ENCODE measurements around the gene ATN1. TPM values are rescaled to one million over a fixed set of nuclear protein-coding genes. Genes with fewer than 3 reads are reported as not detected.

ATN1 gene
- total and polyA plus RNA-seq, 4 donors = 3.6 to 12.6 (median 7.9) TPM

DNA sequence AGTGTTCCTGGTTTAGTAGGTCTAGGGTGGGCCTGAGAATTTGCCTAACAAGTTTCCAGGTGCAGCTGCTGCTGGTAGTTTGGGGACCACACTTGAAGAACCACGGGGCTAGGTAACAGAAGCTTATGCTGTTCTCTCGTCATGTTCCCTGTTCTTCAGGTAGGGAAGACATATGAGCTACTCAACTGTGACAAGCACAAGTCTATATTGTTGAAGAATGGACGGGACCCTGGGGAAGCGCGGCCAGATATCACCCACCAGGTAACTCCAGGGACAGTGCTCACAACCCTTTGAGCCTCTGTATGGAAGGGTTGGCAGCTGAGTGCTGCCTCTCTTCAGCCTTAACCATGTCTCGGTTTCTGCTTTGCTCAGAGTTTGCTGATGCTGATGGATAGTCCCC lies 46.4 kb downstream of the ATN1 start (continued):
- TF ChIP-seq JUND (IDR thresholded peaks at IDR 0.05) (no peak), EGR1 (IDR thresholded peaks at IDR 0.05; ENCODE audit: low read depth in 2 of 2) (no peak), NR2F2 (IDR thresholded peaks at IDR 0.05) (no peak), SP1 (IDR thresholded peaks at IDR 0.05) (no peak), HNF4A (conservative IDR thresholded peaks at IDR 0.05) (no peak), TAF1 (conservative IDR thresholded peaks at IDR 0.05) (no peak), FOXA1 (IDR thresholded peaks at IDR 0.05) (no peak), YY1 (IDR thresholded peaks at IDR 0.05) (no peak)
- TF ChIP-seq, protein P1, sequence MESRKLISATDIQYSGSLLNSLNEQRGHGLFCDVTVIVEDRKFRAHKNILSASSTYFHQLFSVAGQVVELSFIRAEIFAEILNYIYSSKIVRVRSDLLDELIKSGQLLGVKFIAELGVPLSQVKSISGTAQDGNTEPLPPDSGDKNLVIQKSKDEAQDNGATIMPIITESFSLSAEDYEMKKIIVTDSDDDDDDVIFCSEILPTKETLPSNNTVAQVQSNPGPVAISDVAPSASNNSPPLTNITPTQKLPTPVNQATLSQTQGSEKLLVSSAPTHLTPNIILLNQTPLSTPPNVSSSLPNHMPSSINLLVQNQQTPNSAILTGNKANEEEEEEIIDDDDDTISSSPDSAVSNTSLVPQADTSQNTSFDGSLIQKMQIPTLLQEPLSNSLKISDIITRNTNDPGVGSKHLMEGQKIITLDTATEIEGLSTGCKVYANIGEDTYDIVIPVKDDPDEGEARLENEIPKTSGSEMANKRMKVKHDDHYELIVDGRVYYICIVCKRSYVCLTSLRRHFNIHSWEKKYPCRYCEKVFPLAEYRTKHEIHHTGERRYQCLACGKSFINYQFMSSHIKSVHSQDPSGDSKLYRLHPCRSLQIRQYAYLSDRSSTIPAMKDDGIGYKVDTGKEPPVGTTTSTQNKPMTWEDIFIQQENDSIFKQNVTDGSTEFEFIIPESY (IDR thresholded peaks at IDR 0.05) = no peak

DNA sequence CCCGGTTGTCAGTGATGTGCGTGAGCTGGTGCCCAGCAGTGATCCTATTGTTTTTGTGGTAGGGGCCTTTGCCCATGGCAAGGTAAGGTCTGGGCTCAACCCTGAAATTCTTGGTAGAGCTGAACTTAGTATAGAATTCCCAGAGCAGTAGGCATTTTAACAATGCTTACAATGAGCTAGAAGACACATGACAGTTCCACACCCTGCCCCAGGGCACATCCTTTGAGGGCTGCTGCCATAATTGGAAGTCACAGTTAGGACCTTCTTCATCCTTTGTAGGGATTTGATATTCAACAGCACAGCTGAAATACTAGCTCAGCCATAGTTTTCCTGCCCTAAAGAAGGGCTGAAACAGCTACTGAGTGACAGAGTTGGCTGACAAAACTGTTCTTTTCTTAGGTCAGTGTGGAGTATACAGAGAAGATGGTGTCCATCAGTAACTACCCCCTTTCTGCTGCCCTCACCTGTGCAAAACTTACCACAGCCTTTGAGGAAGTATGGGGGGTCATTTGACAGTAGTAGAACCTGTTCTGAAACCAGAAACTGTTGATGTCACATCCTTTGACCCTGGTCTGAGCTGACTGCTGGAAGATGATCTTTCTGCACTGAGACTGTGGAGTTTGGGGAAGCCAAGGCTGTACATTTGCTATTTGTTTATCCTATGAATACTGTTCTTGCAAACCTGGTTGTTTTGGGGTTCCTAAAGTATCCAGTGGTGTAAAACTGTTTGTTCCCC lies 47.7 kb downstream of the ATN1 start:
- H3K9ac ChIP-seq (ENCODE audit: low read depth in 1 of 2, low read length in 2 of 2) = no peak overlapping the region
- peaks cover 2 to 56% (median 54%) of the 10 kb centered on the region in 4 donors for H3K36me3 ChIP-seq (ENCODE audit: control insufficient read depth in 4 of 4, insufficient read depth in 3 of 4, low read depth in 1 of 4, low read length in 3 of 4)
- H3K27ac ChIP-seq (ENCODE audit: low read depth in 1 of 2, low read length in 2 of 2) = no peak overlapping the region
- H3K4me1 ChIP-seq (ENCODE audit: control insufficient read depth in 4 of 4, insufficient read depth in 4 of 4, low read length in 3 of 4) = peaks cover 0 to 9% (median 7%) of the 10 kb centered on the region in 4 donors
- no peak for DNase-seq (ENCODE audit: low spot score)
- TF ChIP-seq, protein P2, sequence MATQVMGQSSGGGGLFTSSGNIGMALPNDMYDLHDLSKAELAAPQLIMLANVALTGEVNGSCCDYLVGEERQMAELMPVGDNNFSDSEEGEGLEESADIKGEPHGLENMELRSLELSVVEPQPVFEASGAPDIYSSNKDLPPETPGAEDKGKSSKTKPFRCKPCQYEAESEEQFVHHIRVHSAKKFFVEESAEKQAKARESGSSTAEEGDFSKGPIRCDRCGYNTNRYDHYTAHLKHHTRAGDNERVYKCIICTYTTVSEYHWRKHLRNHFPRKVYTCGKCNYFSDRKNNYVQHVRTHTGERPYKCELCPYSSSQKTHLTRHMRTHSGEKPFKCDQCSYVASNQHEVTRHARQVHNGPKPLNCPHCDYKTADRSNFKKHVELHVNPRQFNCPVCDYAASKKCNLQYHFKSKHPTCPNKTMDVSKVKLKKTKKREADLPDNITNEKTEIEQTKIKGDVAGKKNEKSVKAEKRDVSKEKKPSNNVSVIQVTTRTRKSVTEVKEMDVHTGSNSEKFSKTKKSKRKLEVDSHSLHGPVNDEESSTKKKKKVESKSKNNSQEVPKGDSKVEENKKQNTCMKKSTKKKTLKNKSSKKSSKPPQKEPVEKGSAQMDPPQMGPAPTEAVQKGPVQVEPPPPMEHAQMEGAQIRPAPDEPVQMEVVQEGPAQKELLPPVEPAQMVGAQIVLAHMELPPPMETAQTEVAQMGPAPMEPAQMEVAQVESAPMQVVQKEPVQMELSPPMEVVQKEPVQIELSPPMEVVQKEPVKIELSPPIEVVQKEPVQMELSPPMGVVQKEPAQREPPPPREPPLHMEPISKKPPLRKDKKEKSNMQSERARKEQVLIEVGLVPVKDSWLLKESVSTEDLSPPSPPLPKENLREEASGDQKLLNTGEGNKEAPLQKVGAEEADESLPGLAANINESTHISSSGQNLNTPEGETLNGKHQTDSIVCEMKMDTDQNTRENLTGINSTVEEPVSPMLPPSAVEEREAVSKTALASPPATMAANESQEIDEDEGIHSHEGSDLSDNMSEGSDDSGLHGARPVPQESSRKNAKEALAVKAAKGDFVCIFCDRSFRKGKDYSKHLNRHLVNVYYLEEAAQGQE (IDR thresholded peaks at IDR 0.05) = no peak
- no peak for TF ChIP-seq TAF1 (conservative IDR thresholded peaks at IDR 0.05)
- TF ChIP-seq, protein P3, sequence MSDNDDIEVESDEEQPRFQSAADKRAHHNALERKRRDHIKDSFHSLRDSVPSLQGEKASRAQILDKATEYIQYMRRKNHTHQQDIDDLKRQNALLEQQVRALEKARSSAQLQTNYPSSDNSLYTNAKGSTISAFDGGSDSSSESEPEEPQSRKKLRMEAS (IDR thresholded peaks at IDR 0.05) = no peak
- 92% methylated on average over 2 of the region's 2 CpGs for WGBS
- H3K4me3 ChIP-seq (ENCODE audit: low read depth in 1 of 3, low read length in 3 of 3) = no peak overlapping the region
- no peaks in the 10 kb centered on the region for H3K9me3 ChIP-seq (ENCODE audit: control insufficient read depth in 4 of 4, low read length in 3 of 4)
- no peaks in the 10 kb centered on the region for H3K27me3 ChIP-seq (ENCODE audit: control insufficient read depth in 4 of 4, insufficient read depth in 4 of 4, low read length in 3 of 4)

DNA sequence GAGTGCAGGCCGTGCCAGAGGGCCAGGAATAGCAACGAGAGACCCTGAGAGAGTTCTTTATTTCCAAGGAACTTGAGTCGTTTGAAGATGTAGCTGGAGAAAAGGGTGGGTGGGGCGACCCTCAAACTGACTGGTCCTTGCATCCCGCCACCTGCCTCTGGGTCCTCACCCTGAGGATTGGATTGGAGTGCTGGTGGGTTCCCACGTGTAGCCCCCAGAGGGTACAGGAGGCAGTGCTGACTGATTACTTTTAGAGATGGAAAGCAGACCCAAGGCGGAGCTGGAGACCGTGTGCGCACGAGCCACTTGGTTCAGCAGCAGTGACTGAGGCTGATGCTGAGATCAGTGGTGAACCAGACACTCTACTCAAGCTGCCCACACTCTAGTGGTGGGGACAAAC lies 49.9 kb downstream of the ATN1 start:
- H3K4me3 ChIP-seq (ENCODE audit: low read depth in 1 of 3, low read length in 3 of 3) = no peak overlapping the region
- DNase-seq (ENCODE audit: low spot score) = no peak
- WGBS = 88% methylated on average over 10 of the region's 10 CpGs
- H3K27ac ChIP-seq (ENCODE audit: low read depth in 1 of 2, low read length in 2 of 2) = no peak overlapping the region
- peaks cover 2 to 70% (median 66%) of the 10 kb centered on the region in 4 donors for H3K36me3 ChIP-seq (ENCODE audit: control insufficient read depth in 4 of 4, insufficient read depth in 3 of 4, low read depth in 1 of 4, low read length in 3 of 4)
- H3K4me1 ChIP-seq (ENCODE audit: control insufficient read depth in 4 of 4, insufficient read depth in 4 of 4, low read length in 3 of 4) = peaks cover 4 to 25% (median 20%) of the 10 kb centered on the region in 4 donors
- no peak overlapping the region for H3K9ac ChIP-seq (ENCODE audit: low read depth in 1 of 2, low read length in 2 of 2)
- H3K9me3 ChIP-seq (ENCODE audit: control insufficient read depth in 4 of 4, low read length in 3 of 4) = no peaks in the 10 kb centered on the region
- no peaks in the 10 kb centered on the region for H3K27me3 ChIP-seq (ENCODE audit: control insufficient read depth in 4 of 4, insufficient read depth in 4 of 4, low read length in 3 of 4)
- no peak for TF ChIP-seq NR2F2 (IDR thresholded peaks at IDR 0.05)
- no peak for TF ChIP-seq FOXA1 (IDR thresholded peaks at IDR 0.05)
- no peak for TF ChIP-seq RXRA (IDR thresholded peaks at IDR 0.05)
- no peak for TF ChIP-seq YY1 (IDR thresholded peaks at IDR 0.05)
- TF ChIP-seq FOXA2 (IDR thresholded peaks at IDR 0.05) = no peak
- TF ChIP-seq, protein P1 (IDR thresholded peaks at IDR 0.05) = no peak
- TF ChIP-seq HNF4G (IDR thresholded peaks at IDR 0.05) = no peak
- TF ChIP-seq TAF1 (conservative IDR thresholded peaks at IDR 0.05) = no peak
- TF ChIP-seq SP1 (IDR thresholded peaks at IDR 0.05) = no peak
- no peak for TF ChIP-seq EGR1 (IDR thresholded peaks at IDR 0.05; ENCODE audit: low read depth in 2 of 2)
- no peak for TF ChIP-seq RAD21 (IDR thresholded peaks at IDR 0.05)
- TF ChIP-seq, protein P2 (IDR thresholded peaks at IDR 0.05) = no peak
- TF ChIP-seq, protein P4, sequence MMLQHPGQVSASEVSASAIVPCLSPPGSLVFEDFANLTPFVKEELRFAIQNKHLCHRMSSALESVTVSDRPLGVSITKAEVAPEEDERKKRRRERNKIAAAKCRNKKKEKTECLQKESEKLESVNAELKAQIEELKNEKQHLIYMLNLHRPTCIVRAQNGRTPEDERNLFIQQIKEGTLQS (IDR thresholded peaks at IDR 0.05) = no peak
- TF ChIP-seq, protein P3 (IDR thresholded peaks at IDR 0.05) = no peak
- no peak for TF ChIP-seq JUND (IDR thresholded peaks at IDR 0.05)
